Activated CD8-positive, alpha-beta memory T cell treated with anti-CD3 and anti-CD28 coated beads for 36 hours (primary cell): ENCODE results near the gene DOK1. TPM values are rescaled to one million over a fixed set of nuclear protein-coding genes. Genes with fewer than 3 reads are reported as not detected.

Experiments
- CTCF ChIA-PET: fragments of 350-600 bp; sonication (Branson Sonifier 250); formaldehyde crosslinking; loops from one replicate; lab custom pipeline; 2021; ENCODE audit warnings: antibody characterized with exemption; lab: Charles Lee
- POLR2A ChIA-PET: fragments of 350-600 bp; sonication (Branson Sonifier 250); formaldehyde crosslinking; loops from one replicate; lab custom pipeline; 2021; ENCODE audit warnings: antibody characterized with exemption; lab: Charles Lee
- total RNA-seq, 2 experiments: library from RNA; stranded (reverse); gene quantifications; one replicate each; pipeline ENCODE4 v1.2.3, GENCODE V29; 2021

The DOK1 gene
- total RNA-seq, 2 experiments from 2014 or later, result 22.5 to 22.7 TPM

DNA sequence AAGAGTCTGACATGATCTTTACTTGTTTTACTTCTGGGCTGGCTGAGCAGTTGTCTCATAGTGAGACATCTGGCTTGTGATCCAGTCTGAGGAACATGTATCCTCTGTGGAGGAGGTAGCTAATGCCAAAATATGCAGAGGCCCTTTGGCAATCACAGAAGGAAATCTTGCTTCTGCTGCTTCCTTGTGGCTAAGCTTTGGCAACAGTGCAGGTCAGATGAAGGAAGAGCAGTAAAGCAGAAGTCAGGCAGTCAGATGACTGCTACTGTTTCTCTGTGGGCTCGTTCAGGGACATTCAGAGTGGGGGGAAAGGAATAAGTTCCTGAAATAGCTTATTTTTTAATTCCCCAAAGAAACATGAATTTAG, 22.3 kb downstream of the DOK1 start:
- POLR2A ChIA-PET, result no interaction called here
- CTCF ChIA-PET, result interaction anchor here (0.8 kb wide), 1 partner anchor 51 kb away, joined by 3 read pairs; the partner anchor contains the start of gene DQX1

DNA sequence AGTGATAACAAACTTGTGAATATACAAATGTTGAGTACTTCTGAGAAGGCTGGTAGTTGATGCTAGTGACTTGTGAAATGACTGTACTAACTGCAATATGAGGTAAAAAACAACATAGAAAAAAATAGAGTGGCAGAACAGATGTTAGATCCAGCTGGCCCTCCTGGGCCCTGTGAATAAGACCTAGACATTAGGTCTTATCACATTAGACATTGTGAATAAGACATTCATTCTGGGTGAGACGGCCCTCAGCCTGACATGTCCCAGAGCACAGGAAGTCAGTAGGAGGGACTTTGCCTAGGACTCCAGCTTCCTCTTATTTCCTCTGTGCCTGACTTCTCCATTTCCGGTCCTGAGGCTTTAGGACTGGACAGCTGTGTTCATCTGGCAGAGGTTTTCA, 22.9 kb downstream of the DOK1 start:
- ChIA-PET POLR2A (no interaction called here), CTCF (interaction anchor here (0.8 kb wide), 1 partner anchor 51 kb away, joined by 3 read pairs; the partner anchor contains the start of gene DQX1)

DNA sequence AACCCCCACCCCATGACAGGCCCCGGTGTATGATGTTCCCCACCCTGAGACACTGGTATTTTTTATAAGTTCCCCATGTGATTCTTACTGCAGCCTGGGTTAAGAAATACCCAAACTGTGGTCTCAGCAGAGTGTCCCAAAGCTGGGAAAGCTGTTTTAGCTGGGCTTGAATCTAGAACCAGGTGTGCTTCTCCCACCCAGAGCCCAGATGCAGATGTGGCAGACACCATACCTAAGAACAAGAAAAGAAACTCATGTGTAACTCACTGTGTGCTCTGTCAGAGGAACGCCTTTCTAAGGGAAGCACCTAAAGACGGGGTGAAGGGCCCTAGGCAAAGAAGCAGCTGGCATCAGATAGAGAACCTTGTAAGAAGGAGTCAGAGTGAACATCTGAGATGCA, 23.9 kb downstream of the DOK1 start:
- ChIA-PET POLR2A (no interaction called here), CTCF (no interaction called here)

DNA sequence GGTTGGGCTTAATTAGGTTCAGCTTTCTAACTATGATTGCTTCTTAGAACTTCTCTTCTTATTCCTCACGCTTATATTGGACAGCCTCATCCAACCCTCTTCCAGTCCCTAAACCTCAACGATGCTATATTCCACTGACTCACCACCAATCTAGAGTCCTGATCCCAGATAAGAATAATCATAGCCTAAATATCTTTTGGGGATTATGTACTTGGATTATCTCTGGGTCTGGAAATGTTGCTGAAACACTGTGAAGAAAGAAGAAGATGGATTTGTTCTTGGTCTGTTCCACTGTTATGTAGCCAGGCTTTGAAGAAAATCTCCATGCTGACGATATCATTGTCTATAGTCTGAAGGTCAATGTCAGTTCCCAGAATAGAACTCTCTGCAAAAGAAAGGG, 26.9 kb downstream of the DOK1 start:
- CTCF ChIA-PET, result interaction anchor here (1.3 kb wide), 1 partner anchor 99 kb away, joined by 3 read pairs; the partner anchor contains the start of genes CCDC142 and TTC31
- POLR2A ChIA-PET, result no interaction called here

DNA sequence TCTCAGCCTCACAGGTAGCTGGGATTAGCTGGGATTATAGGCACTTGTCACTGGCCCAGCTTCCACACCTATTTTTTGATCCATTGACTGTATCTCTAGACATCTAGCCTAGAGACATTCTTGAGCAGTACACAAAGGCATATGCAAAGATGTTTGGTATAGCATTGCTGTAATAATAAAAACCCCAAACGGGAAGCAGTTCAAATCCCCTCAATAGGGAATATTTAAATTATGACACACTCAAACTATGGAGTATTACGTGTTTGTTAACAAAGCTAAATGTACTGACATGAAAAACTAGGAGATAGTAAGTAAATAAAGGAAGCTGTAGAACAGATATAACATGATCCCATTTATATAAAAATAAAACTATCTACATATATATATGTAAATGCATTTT, 27.7 kb downstream of the DOK1 start:
- CTCF ChIA-PET, result no interaction called here
- POLR2A ChIA-PET, result no interaction called here

DNA sequence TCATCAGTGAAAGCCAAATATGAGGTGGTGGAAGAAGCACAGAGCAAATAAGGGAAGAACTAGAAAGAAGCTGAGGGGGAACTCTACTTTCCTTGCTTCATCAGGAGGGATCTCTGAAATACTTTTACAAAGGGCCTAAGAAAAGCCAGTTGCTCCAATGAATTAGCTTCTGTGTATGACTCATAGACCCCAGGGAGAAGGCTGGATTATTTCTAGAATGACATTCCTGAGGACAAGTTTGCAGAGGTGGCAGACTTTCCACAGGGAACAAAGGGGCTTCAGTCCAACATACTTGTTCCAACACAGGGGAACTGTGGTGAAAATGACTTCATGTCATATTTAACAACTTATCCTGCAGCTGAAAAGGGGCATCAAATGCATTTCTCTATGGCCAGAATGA, 29.0 kb downstream of the DOK1 start:
- ChIA-PET POLR2A (interaction anchor here (0.6 to 0.7 kb wide), 2 partner anchors 53 to 120 kb away, joined by 3 to 6 read pairs; no protein-coding TSS in a partner anchor), CTCF (interaction anchor here (0.8 kb wide), 1 partner anchor 78 kb away, joined by 3 read pairs; no protein-coding TSS in a partner anchor)

DNA sequence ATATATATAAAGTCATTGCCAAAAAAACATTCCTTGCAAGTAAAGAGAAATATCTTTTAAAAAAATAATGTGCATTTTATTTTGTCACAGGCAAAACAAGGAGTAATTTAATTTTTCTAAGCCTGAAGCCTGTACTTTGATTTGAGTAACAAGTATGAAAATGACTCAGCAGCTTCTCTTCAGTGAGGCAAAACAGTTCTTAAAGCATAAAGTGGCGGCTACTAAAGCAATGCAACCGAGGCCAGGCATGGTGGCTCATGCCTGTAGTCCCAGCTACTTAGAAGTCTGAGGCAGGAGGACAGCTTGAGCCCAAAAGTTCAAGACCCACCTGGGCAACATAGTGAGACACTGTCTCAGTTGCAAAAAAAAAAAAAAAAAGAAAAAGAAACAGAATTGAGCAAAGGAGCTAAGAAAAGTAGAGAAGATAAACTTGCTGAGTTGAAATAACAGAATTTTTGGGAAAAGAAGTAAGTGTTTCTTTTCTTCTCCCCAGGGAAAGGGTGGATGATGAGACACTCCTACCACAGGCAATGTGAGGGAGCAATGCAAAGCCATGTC, 29.6 kb downstream of the DOK1 start:
- POLR2A ChIA-PET, result interaction anchor here (0.6 to 1.3 kb wide), 5 partner anchors 15 to 120 kb away, joined by 3 to 6 read pairs (median 3); no protein-coding TSS in a partner anchor
- CTCF ChIA-PET, result interaction anchor here (0.6 to 2.1 kb wide), 7 partner anchors 9 to 101 kb away, joined by 3 to 6 read pairs (median 3); partner anchors contain the start of genes CCDC142 and TTC31

DNA sequence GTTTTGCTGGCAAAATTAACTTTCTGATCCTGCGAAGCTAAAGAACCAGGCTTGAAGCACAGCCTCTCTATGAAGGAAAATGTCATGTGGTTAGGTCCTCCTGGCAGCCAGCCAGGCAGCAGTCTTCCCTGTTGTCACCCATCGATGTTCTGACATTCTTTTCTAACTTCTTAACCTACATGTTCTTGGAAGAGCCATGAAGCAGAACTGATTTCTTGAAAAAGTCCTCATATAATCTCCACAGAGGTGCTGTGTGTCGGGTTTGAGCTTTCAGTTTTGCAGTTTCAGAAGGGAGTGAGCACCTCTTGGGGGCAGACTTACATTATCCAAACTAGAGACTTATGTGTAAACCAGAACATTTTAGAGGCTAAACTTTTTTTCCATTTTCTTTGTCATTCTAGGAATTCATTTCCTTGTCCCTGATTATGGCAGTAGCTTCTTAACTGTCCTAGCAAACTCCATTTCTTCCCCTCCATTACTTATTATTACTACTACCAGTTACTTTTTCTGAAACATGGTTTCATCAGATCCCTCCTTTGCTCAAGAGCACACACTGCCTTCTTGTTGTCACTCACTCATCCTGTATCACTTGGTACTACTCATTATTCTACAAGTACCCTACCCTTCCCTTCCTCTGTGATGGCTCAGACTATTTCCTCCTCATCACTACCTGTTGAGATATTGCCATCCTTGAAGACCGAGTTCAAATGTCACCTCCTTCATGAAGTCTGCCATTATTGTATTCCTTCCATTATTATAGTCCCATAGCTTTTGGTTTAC, 31.1 kb downstream of the DOK1 start:
- POLR2A ChIA-PET, result interaction anchor here (1.2 to 1.3 kb wide), 2 partner anchors 16 to 54 kb away, joined by 3 read pairs; no protein-coding TSS in a partner anchor
- CTCF ChIA-PET, result interaction anchor here (1.1 to 3.5 kb wide), 7 partner anchors 15 to 103 kb away, joined by 3 to 20 read pairs (median 4); partner anchors contain the start of genes AUP1, CCDC142, HTRA2 and TTC31

DNA sequence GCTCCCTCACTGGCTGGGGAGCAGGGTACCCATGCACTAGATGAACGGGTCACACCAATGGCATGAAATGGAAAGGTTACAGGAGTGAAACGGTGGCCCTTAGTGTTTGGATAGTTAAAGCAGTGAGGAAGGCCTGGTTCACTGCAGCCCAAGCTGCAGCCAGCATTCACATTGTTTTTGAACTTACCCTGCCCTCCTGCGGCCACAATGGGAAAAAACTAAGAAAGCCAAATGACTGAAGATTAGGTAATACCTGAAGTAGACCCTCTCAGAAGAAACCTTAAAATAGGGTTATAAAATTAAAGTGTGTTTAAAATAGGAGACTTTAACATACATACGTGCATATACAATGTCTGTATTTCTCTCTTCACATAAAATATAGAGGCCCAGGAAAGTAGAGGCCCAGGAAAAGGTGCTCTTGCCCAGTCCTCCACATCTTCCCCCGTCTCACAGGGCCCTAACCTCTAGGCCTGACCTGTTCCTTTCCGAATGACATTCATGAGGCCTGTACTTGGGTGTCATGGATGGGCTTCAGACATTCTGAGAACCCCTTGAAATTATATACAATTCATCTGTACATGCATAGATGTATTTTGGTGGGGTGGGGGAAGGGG, 33.3 kb downstream of the DOK1 start:
- CTCF ChIA-PET, result interaction anchor here (0.6 to 3.5 kb wide), 10 partner anchors 8 to 672 kb away, joined by 3 to 20 read pairs (median 3); partner anchors contain the start of genes AUP1, CCDC142, HTRA2 and TTC31
- POLR2A ChIA-PET, result no interaction called here

DNA sequence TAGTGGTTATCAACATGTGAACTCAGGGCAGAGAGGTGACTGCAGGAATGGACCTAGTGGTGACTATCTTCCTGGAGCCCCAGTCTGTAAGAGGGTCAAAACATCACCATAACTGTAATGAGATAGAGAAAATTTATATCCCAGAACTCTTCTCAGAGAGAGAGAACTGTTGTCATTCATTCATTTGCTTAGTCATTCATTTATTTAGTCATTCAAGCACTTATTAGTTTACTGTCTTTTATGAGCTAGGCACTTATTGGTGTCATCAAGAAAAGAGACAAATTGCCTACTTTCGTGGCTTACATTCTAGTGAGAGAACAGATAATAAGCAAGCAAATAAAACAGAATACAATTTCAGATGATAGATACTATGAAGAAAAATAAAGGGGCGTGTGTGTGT, 34.1 kb downstream of the DOK1 start:
- ChIA-PET POLR2A (no interaction called here), CTCF (interaction anchor here (0.9 to 2.9 kb wide), 5 partner anchors 9 to 106 kb away, joined by 3 to 20 read pairs (median 4); partner anchors contain the start of genes CCDC142 and TTC31)

DNA sequence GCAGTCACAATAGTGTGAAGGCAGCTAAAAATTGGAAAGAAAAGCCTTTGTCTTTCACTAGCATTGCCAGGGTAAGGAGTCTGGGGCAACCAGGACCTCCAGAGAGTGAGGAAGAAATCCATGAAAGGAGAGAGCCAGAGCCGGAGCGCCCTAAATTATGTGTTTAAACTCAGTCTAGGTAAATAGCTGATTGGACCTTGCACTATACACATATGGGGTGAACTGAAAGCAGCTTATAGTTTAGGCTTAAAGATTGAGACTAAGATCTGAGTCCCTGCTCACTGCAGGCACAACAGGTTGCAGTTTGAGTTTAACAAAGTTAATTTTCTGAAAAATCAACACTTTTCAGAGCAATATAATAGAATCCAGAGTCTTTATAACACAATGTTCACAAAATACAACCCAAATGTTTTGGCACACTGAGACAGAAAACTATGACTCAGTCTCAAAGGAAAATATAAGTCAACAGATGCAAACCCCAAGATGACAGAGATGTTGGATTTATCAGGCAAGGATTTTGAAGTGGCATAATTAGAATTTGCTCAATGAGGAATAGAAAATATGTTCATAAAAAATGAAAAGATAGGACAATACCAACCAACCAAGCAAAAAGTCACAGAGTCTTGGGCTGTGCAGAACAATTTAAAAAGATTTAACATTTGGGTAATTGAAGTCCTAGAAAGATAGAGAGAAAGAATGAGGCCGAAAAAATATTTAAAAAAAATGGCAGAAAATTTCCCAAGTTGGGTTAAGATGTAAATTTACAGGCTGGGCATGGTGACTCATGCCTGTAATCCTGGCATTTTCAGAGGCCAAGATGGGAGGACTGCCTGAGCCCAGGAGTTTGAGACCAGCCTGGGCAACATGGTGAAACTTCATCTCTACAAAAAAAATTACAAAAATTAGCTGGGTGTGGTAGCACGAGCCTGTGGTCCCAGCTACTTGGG, 39.6 kb downstream of the DOK1 start:
- CTCF ChIA-PET, result no interaction called here
- POLR2A ChIA-PET, result no interaction called here

DNA sequence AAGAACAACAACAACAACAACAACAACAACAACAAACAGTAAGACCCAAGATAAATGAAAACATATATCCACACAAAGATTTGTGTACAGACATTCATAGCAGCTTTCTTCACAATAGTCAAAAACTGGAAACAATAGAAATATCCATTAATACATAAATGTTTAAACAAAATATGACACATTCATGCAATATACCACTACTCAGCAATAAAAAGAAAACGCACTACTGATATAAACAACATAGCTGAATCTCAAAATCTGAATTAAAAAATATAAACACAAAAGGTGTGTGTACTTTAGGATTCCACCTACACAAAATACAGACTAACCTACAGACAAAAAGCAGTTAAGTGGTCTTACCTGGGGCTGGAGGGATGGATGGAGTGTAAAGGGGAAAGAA, 42.1 kb downstream of the DOK1 start:
- ChIA-PET CTCF (no interaction called here), POLR2A (no interaction called here)

DNA sequence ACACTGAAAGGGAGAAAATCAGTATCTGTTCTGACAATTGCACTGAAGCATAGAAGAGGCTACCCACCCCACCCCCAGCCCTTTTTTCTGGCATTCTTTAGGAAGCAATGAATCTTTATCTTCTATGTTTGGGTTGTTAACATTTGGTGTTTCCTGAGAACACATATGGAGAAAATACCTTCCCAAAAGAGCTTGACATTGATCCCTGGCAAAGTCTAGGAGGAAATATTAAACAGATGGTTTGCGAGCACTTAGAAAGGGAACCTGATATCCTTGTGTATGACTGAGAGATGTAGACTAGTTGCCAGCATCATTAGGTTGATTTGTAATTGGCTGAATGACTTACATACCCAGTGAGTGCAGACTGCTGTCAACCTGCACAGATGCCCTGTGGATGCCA, 42.9 kb downstream of the DOK1 start:
- CTCF ChIA-PET, result no interaction called here
- POLR2A ChIA-PET, result no interaction called here

DNA sequence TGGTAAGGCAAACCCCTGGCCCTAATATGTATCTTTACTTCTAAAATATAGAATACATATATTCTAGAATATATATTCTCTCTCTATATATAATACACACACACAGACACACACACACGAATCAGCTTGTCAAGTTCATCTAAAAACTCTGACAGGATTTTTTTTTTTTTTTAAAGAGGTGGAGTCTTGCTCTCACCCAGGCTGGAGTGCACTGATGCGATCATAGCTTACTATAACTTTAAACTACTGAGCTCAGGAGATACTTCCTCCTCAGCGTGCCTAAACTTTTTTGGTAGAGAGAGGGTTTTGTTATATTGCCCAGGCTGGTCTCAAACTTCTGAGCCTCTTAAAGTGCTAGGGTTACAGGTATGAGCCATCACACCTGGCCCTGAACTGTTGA, 45.2 kb downstream of the DOK1 start:
- ChIA-PET POLR2A (no interaction called here), CTCF (no interaction called here)

DNA sequence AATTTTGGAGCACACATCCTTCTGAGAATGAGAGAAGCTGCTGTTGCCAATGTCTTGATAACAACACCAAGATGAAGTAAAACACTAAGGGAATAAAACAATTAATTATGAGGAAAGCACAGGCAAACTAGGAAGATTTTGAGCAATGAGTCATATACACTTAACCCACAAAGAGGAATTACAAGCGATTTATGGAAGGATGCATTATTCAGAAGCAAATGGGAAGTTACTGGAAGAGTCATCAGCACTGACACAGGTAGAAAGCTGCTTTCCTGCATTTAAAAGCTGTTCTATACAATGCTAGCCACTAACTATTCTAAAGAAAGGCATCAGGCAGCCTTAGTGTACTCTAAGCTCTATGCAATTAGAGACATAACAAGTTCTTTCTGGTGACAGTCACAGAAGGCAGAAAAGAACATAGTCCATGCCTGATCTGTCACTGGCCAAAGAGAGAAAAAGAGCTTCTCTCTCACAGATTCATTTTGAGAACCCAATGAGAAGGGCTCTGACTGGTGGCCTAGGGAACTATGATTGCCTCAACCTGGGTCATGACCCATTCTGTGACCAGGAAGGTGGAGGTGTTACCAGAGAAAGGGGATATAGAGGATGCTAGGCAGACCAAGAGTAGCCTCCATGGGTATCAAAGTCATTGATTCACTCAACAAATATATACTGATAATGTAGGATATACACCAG, 48.2 kb downstream of the DOK1 start:
- POLR2A ChIA-PET, result no interaction called here

DNA sequence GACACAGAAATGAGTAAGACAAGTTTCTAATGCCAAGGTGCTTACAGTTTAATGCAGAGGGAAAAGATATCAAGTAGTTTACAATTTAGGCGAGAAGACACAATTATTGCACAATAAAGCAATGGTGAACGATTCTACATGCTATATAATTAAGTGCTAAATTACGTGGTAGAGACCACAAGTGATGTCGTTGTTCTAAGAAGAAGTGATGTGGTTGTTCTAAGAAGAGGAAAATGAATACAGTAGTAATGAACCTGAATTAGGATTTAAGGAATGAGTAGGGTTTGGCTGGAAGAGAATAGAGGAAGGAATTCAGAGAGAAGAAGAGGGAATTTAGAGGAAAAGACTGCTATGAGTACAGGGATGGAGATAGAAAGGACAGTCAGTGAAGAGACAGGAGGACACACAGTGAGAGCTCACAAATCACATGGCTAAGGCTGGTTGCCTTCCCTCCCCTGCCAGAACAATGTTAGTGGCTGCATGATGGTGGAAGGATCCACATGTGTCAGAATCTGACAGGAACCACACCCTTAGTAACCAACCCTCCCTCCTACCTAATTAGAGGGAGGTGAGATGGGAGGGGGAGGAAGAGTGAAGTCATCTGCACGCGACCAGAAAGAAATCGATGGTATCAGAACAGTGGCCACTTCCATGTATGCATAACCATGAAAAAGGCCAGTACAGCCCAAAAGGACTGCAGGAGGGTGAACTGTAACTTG, 48.9 kb downstream of the DOK1 start:
- ChIA-PET POLR2A (no interaction called here), CTCF (no interaction called here)

More for the DNA sequence above, 48.2 kb downstream of the DOK1 start:
- CTCF ChIA-PET, result no interaction called here

DNA sequence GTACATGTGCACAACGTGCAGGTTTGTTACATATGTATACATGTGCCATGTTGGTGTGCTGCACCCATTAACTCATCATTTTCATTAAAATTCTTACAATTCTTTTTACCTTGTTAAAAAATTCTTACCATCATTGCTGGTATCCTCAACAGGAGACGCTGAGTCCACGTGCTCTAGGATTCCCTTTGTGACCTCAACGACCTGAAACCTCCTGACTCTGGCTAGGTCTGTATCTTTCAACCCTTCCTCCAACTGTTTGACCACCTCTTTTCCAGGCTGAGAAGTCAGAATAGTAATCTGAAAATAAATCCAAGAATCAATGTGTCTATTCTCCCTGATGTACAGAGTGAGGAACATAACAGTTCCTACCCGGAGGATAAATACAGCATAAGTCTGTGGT, 52.4 kb downstream of the DOK1 start:
- CTCF ChIA-PET, result interaction anchor here (0.6 kb wide), 1 partner anchor 113 kb away, joined by 3 read pairs; no protein-coding TSS in a partner anchor
- POLR2A ChIA-PET, result no interaction called here
